Stimulated activated CD8-positive, alpha-beta memory T cell treated with anti-CD3 and anti-CD28 coated beads, Interleukin-7, amount 100 ng/mL, for 4 hours (primary cell): ENCODE measurements around the gene TRMT2A.

ENCODE experiments used
- DNase-seq, 2 donors: peaks; one replicate each; pipeline ENCODE4 v3.0.0-alpha.2; 2020; ENCODE audit warnings: low read depth in 2 of 2

Gene TRMT2A

GRCh38 chr22:20118300-20119020 lies 1.4 kb upstream of the TRMT2A start:
- no peak for DNase-seq

- DNase-seq = peak; percentile 72 to 78
Measured at GRCh38 chr22:20117633-20118299, 740 bp upstream of the TRMT2A start.

GRCh38 chr22:20116376-20116950 lies 563 bp downstream of the TRMT2A start:
- DNase-seq = no peak

DNA sequence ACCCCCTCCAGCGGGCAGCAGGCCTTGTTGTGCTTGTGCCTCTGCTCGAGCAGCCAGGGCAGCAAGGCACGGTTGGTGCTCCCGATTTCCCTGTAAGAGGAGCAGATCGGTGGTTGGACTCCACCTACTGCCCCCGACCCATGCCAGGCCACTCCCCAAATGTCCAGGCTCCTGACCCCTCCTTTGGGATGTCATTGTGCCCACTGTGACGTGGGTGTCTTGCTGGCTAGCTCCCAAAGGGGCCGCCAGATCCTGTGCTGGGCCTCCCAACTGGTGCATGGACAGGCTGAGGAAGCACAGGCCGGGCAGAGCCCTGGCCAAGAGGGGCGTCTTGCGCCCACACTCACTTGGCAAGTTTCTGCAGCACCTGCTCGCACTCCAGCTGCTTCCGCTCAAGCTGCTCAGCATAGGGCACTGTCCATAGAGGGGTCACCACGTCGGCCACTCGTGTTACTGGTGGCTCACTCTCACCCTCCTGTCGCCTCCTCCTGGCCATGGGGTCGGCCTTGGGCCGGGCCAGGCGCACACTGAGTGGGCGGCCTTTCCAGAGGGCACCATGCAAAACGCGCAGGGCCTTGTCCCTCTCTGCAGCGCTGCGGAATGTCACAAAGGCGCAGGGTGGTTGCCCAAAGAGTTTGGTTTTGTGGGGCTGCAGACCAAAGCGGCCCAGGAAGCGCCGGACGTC lies 1.2 kb downstream of the TRMT2A start, which contains the start of gene RANBP1:
Gene RANBP1, plus strand, starts transcription at position 414 of the 685 bp plus-strand sequence. Its CDS starts 81 bp downstream, at position 495.
- DNase-seq = no peak

DNA sequence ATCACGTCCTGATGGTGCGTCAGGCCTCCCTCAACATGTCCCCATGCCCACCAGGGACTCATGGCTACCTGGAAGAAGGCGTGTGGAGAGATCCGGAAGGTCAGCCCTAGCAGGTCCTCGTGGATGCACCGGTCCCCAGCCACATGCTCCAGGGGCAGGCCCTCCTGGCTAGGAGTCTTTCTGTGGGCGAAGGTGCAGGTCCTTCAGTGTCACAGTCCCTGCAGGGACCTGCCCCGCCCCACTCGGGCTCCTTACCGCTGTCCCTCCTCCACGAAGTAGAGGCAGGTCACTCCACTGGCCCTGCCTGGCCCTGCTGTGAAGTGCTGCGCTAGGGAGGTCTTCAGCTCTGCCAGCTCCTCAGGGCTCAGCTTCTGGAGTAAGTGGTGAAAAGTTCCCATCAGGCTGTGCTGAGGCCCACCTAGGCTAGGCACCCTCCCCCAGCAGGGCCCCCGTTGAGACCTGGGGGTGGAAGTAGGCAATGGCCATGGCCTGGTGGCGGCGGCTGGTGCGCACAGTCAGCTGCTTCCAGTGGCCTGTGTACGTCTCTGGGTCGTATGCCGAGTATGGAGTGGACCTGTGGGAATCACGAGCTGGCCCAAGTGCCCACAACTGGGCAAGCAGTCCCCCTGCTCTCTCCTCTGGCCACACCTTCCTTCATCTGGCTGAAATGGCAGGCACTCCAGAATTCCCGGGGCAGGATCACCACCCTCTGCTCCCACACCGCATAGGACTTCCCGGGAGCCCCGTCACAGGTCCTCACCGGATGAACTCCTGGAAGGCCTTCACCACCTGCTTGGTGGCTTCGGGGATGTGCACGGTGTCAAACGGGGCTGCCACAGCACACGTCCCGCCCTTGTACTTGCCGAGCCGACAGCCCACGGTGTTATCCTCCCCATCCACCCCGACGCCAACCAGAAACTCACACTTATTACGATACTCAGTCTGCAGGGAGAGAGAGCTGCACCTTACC lies 2.2 kb downstream of the TRMT2A start:
- no peak for DNase-seq

- DNase-seq = no peak
Measured at GRCh38 chr22:20113551-20114310, 3.3 kb downstream of the TRMT2A start.

GRCh38 chr22:20112623-20113511 lies 4.2 kb downstream of the TRMT2A start:
- DNase-seq = no peak

- DNase-seq = no peak
Measured at GRCh38 chr22:20111689-20112622, 5.1 kb downstream of the TRMT2A start.

DNA sequence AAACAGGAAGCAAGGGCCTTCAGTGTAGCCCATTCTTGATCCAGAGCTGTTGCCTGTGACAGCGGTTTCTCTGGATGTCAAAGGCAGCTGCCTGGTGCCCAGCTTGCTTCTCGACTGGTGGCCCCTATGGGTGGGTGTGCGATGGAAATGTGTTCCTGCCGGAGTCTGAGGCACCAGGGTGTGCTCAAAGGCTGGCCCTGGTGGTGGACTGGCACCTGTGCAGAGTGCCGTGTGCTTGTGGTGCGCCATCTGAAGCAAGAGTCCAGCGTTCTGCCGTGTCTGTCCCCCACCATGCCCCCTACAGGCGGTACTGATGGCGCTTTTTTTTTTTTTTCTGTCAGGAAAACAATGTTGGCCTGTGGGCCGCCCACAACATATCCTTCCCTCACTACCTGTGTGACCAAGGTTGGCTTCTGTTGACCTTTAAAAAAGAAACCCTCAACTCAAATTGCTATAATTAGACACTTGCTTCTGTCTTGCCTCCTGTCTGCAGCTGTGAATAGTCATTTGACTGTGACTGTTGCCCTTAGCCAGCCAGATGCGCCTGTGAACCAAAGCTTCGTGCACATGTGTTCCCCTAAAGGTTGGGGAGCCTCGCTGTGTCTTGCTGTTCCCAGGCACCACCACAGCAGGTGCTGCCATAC lies 5.9 kb downstream of the TRMT2A start:
- DNase-seq = no peak

GRCh38 chr22:20110359-20110985 lies 6.6 kb downstream of the TRMT2A start:
- DNase-seq = no peak

- no peak for DNase-seq
Measured at GRCh38 chr22:20109411-20110358, 7.3 kb downstream of the TRMT2A start.

DNA sequence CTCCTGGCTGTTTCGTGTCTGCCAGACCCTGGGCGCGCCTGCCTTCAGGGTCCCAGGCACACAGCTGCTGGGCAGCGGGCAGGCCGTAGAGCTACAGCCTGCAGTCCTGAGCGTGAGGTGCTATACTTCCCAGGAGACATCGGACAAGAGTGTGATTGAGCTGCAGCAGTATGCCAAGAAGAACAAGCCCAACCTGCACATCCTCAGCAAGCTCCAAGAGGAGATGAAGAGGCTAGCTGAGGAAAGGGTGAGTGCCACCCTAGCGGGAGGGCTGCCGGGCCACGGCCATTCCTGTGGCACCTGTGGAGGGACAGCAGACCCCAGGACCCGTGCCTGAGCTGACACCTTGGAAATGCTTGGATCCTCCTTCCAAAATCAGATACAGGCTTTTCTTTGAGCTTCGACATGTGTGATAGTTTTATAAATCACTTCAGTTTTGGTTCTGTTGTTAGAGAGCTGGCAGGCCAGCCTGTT lies 8.2 kb downstream of the TRMT2A start:
- DNase-seq = no peak

DNA sequence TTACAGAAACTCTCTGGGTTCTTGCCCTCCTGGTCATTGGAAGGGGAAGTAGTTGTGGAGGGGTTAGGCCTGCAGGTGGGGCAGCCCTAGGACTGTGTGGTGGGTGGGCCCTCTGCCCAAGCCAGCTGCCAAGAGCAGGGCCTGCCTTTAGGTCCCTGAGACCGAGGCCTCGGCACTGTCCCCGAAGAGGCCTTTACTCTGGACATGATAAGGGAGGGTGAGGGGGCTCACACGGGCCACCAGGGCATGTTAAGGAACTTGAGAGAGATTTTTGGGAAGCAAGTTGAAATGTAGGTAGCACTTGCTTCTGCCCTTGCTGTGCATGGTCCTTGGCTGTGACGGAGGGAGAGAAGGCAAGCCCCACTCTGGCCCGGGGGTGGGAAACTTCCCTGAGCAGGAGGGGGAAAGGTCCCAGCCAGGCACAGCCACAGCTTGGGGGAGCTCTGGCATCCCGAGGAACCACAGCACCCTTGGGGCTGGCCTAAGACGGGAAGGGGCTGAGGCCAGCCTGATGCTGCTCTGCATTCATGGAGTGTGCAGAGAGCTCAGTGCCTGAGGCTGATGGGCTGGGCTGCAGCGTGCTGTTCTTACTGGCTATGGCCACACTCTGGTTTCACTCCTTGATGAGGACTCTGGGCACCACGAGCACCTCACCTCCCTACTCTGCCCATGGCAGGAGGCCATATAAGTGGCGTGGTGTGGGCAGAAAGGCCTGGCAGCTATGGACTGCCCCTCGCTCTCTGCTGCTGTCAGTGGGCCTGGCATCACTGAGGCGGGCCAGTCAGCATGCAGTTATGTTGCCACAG lies 8.9 kb downstream of the TRMT2A start:
- no peak for DNase-seq

- DNase-seq = no peak
Measured at GRCh38 chr22:20107471-20107901, 9.5 kb downstream of the TRMT2A start.

GRCh38 chr22:20106849-20107237 lies 10.2 kb downstream of the TRMT2A start:
- DNase-seq = no peak
